Measurements from ENCODE around the gene ADGRB2.

Gene ADGRB2

GRCh38 chr1:31763671-31764311 is 349 bp downstream of the ADGRB2 start:
- DNase-seq (ENCODE audit: low spot score) = peak; percentile 29

GRCh38 chr1:31762726-31763670 is 1.1 kb downstream of the ADGRB2 start:
- DNase-seq (ENCODE audit: low spot score) = peak; percentile 76

- DNase-seq (ENCODE audit: low spot score) = no peak
These were observed 1.8 kb downstream of the ADGRB2 start for GRCh38 chr1:31762323-31762722.

GRCh38 chr1:31761883-31762282 is 2.3 kb downstream of the ADGRB2 start:
- DNase-seq (ENCODE audit: low spot score) = no peak

- peak; percentile 92 for DNase-seq (ENCODE audit: low spot score)
These were observed 3.4 kb downstream of the ADGRB2 start for GRCh38 chr1:31760471-31761470.

GRCh38 chr1:31759298-31760023 is 4.7 kb downstream of the ADGRB2 start:
- DNase-seq (ENCODE audit: low spot score) = no peak

- no peak for DNase-seq (ENCODE audit: low spot score)
These were observed 5.3 kb downstream of the ADGRB2 start for GRCh38 chr1:31758823-31759222.

- DNase-seq (ENCODE audit: low spot score) = no peak
These were observed 6.2 kb downstream of the ADGRB2 start for GRCh38 chr1:31757989-31758388.

GRCh38 chr1:31757204-31757679 is 6.9 kb downstream of the ADGRB2 start:
- no peak for DNase-seq (ENCODE audit: low spot score)

GRCh38 chr1:31756578-31756977 is 7.6 kb downstream of the ADGRB2 start:
- no peak for DNase-seq (ENCODE audit: low spot score)

GRCh38 chr1:31755850-31756492 is 8.2 kb downstream of the ADGRB2 start:
- no peak for DNase-seq (ENCODE audit: low spot score)

- DNase-seq (ENCODE audit: low spot score) = peak; percentile 78
These were observed 8.9 kb downstream of the ADGRB2 start for GRCh38 chr1:31755197-31755611.

- no peak for DNase-seq (ENCODE audit: low spot score)
These were observed 9.7 kb downstream of the ADGRB2 start for GRCh38 chr1:31754397-31754796.

GRCh38 chr1:31753707-31754349 is 10.3 kb downstream of the ADGRB2 start:
- DNase-seq (ENCODE audit: low spot score) = peak; percentile 61

GRCh38 chr1:31752952-31753475 is 11.1 kb downstream of the ADGRB2 start:
- DNase-seq (ENCODE audit: low spot score) = no peak

GRCh38 chr1:31752258-31752657 is 11.9 kb downstream of the ADGRB2 start:
- DNase-seq (ENCODE audit: low spot score) = no peak

- no peak for DNase-seq (ENCODE audit: low spot score)
These were observed 12.3 kb downstream of the ADGRB2 start for GRCh38 chr1:31751822-31752241.

GRCh38 chr1:31750858-31751510 is 13.2 kb downstream of the ADGRB2 start:
- peak; percentile 78 for DNase-seq (ENCODE audit: low spot score)
